DND-41 (cell line): Measurements from ENCODE around the gene SLAMF8.

ENCODE experiments used
- ATAC-seq: fragments of 200-7000 bp; cut with Tn5 transposase; 3 replicates; pipeline ENCODE4 v1.9.1; 2021; ENCODE audit warnings: low read depth; ENCODE audit not compliant: insufficient read depth
- DNase-seq: peaks from one replicate; pipeline ENCODE4 v3.0.0-alpha.2; 2020
- H2AFZ ChIP-seq: 2 replicates; pipeline ENCODE4 v1.6.0; 2012; ENCODE audit warnings: low read depth, low read length
- H3K27ac ChIP-seq: 2 replicates; pipeline ENCODE4 v1.5.1; 2012; ENCODE audit warnings: low read length, inconsistent platforms
- H3K27me3 ChIP-seq: fragments of 200-600 bp; sonication (generic); 2 replicates; pipeline ENCODE4 v1.6.0; 2012; ENCODE audit warnings: low read length, mild to moderate bottlenecking, inconsistent platforms; ENCODE audit not compliant: insufficient read depth, poor library complexity
- H3K36me3 ChIP-seq: 2 replicates; pipeline ENCODE4 v1.5.1; 2012; ENCODE audit warnings: low read length, inconsistent platforms; ENCODE audit not compliant: insufficient read depth
- H3K4me1 ChIP-seq: 2 replicates; pipeline ENCODE4 v1.5.1; 2012; ENCODE audit warnings: mild to moderate bottlenecking, low read length; ENCODE audit not compliant: insufficient read depth
- H3K4me2 ChIP-seq: 2 replicates; pipeline ENCODE4 v1.6.0; 2012; ENCODE audit warnings: mild to moderate bottlenecking, moderate library complexity, low read length, inconsistent platforms; ENCODE audit not compliant: insufficient read depth
- H3K4me3 ChIP-seq, 2 experiments: fragments of 200-600 bp in 1 of 2; shearing (Covaris generic) in 1 of 2; 2 replicates each; pipeline ENCODE4 v1.5.1; 2012 to 2016; ENCODE audit warnings: inconsistent platforms in 2 of 2, low read length in 2 of 2, mild to moderate bottlenecking in 2 of 2, low read depth in 1 of 2, moderate library complexity in 1 of 2
- H3K79me2 ChIP-seq: 2 replicates; pipeline ENCODE4 v1.6.0; 2012; ENCODE audit warnings: low read length, inconsistent platforms; ENCODE audit not compliant: insufficient read depth
- H3K9ac ChIP-seq: 2 replicates; pipeline ENCODE4 v1.6.0; 2012; ENCODE audit warnings: low read depth, mild to moderate bottlenecking, inconsistent platforms, low read length, moderate library complexity
- H3K9me3 ChIP-seq: 2 replicates; pipeline ENCODE4 v1.5.1; 2012; ENCODE audit warnings: low read length, moderate library complexity, mild to moderate bottlenecking, inconsistent platforms; ENCODE audit not compliant: insufficient read depth, severe bottlenecking
- H4K20me1 ChIP-seq: 2 replicates; pipeline ENCODE4 v1.6.0; 2012; ENCODE audit warnings: low read length; ENCODE audit not compliant: insufficient read depth
- CTCF ChIP-seq: IDR thresholded peaks from 2 replicates; pipeline ENCODE4 v1.5.1; 2012; ENCODE audit warnings: borderline replicate concordance, low read length, moderate library complexity, mild to moderate bottlenecking; ENCODE audit not compliant: poor library complexity, severe bottlenecking; ENCODE audit errors: extremely low read depth
- EZH2 ChIP-seq: IDR thresholded peaks from 3 replicates; pipeline ENCODE4 v1.6.1; 2012; ENCODE audit warnings: borderline replicate concordance, low read depth, mild to moderate bottlenecking, moderate library complexity, low read length, inconsistent platforms; ENCODE audit not compliant: severe bottlenecking

SLAMF8 gene

GRCh38 chr1:159845751-159846629, 19.3 kb downstream of the SLAMF8 start:
- H3K4me1 ChIP-seq, result no peaks in the 10 kb centered on the region
- H3K9me3 ChIP-seq, result no peaks in the 10 kb centered on the region
- ATAC-seq (no peak), DNase-seq (no peak)
- peaks cover 26% of the 10 kb centered on the region for H3K27me3 ChIP-seq
- no peaks in the 10 kb centered on the region; the same call in 1 of the 2 replicates for H4K20me1 ChIP-seq
- no peaks in the 10 kb centered on the region for H3K79me2 ChIP-seq
- H3K4me2 ChIP-seq, result no peak overlapping the region
- no peak overlapping the region for H3K4me3 ChIP-seq
- no peak overlapping the region for H2AFZ ChIP-seq
- TF ChIP-seq CTCF (no peak), EZH2 (no peak)
- no peak overlapping the region for H3K27ac ChIP-seq
- no peak overlapping the region for H3K9ac ChIP-seq
- H3K36me3 ChIP-seq, result no peaks in the 10 kb centered on the region

GRCh38 chr1:159847231-159847630, 20.6 kb downstream of the SLAMF8 start:
- no peak overlapping the region for H3K9ac ChIP-seq
- ATAC-seq (no peak), DNase-seq (no peak)
- H3K4me3 ChIP-seq, result no peak overlapping the region
- H3K9me3 ChIP-seq, result no peaks in the 10 kb centered on the region
- no peaks in the 10 kb centered on the region for H3K79me2 ChIP-seq
- H3K27ac ChIP-seq, result no peak overlapping the region
- H4K20me1 ChIP-seq, result no peaks in the 10 kb centered on the region; the same call in 1 of the 2 replicates
- no peak overlapping the region for H2AFZ ChIP-seq
- H3K4me1 ChIP-seq, result no peaks in the 10 kb centered on the region
- H3K27me3 ChIP-seq, result peaks cover 33% of the 10 kb centered on the region
- H3K36me3 ChIP-seq, result no peaks in the 10 kb centered on the region
- TF ChIP-seq EZH2 (no peak), CTCF (no peak)
- H3K4me2 ChIP-seq, result no peak overlapping the region

- no peak overlapping the region for H3K9ac ChIP-seq
- no peaks in the 10 kb centered on the region; the same call in 1 of the 2 replicates for H4K20me1 ChIP-seq
- H3K4me3 ChIP-seq, result no peak overlapping the region
- peaks cover 33% of the 10 kb centered on the region for H3K27me3 ChIP-seq
- no peak for TF ChIP-seq CTCF
- no peak for TF ChIP-seq EZH2
- H3K27ac ChIP-seq, result no peak overlapping the region
- H3K4me2 ChIP-seq, result no peak overlapping the region
- no peaks in the 10 kb centered on the region for H3K9me3 ChIP-seq
- H3K79me2 ChIP-seq, result no peaks in the 10 kb centered on the region
- no peaks in the 10 kb centered on the region for H3K36me3 ChIP-seq
- DNase-seq (no peak), ATAC-seq (no peak)
- H3K4me1 ChIP-seq, result no peaks in the 10 kb centered on the region
- H2AFZ ChIP-seq, result no peak overlapping the region
These were observed 21.7 kb downstream of the SLAMF8 start for GRCh38 chr1:159848326-159848725.
